Cardiac muscle cell (in vitro differentiated cells and primary cell): ENCODE data around the gene KCNJ5. TPM values are rescaled to one million over a fixed set of nuclear protein-coding genes. Genes with fewer than 3 reads are reported as not detected.

Source experiments
- DNase-seq, 2 donors: peaks; one replicate each; pipeline versions ENCODE4 v3.0.0 to v3.0.0-alpha.2; 2010 to 2017; ENCODE audit warnings: low read depth in 1 of 2, low spot score in 1 of 2
- H3K27ac ChIP-seq: fragments of 200-600 bp; sonication (generic); 2 replicates; pipeline ENCODE4 v1.5.1; 2016
- H3K27me3 ChIP-seq: fragments of 200-600 bp; sonication (generic); 2 replicates; pipeline ENCODE4 v1.6.0; 2016; ENCODE audit warnings: control low read depth
- H3K36me3 ChIP-seq: fragments of 200-600 bp; sonication (generic); 2 replicates; pipeline ENCODE4 v1.5.1; 2016; ENCODE audit warnings: control low read depth
- H3K4me1 ChIP-seq: fragments of 200-600 bp; sonication (generic); 2 replicates; pipeline ENCODE4 v1.8.1; 2017; ENCODE audit warnings: low read depth, mild to moderate bottlenecking, mixed run types
- H3K4me3 ChIP-seq: fragments of 200-600 bp; sonication (generic); 2 replicates; pipeline ENCODE4 v1.5.1; 2016; ENCODE audit warnings: mild to moderate bottlenecking
- H3K9me3 ChIP-seq: fragments of 200-600 bp; sonication (generic); 2 replicates; pipeline ENCODE4 v1.5.1; 2017; ENCODE audit warnings: low read depth, mild to moderate bottlenecking, control low read depth
- polyA plus RNA-seq: library from polyadenylated mRNA; unstranded; fragments of >200 nt; fragmentation: Nextera tagmentation; extraction: Ambion mirVana; gene quantifications from 2 replicates; pipeline ENCODE4 v1.2.1, GENCODE V29; 2016
- total RNA-seq: library from RNA; depleted of rRNA; stranded (reverse); fragments of >200 nt; gene quantifications from 2 replicates; pipeline ENCODE4 v1.2.3, GENCODE V29; 2016
- TF ChIP-seq, protein P1 (sequence below): IDR thresholded peaks from 2 replicates; pipeline ENCODE4 v1.5.1; 2012; ENCODE audit warnings: low read depth, mild to moderate bottlenecking, low read length

Gene KCNJ5
- total and polyA plus RNA-seq, 2 experiments from 2014 or later, result 44.8 to 71.8 TPM

DNA sequence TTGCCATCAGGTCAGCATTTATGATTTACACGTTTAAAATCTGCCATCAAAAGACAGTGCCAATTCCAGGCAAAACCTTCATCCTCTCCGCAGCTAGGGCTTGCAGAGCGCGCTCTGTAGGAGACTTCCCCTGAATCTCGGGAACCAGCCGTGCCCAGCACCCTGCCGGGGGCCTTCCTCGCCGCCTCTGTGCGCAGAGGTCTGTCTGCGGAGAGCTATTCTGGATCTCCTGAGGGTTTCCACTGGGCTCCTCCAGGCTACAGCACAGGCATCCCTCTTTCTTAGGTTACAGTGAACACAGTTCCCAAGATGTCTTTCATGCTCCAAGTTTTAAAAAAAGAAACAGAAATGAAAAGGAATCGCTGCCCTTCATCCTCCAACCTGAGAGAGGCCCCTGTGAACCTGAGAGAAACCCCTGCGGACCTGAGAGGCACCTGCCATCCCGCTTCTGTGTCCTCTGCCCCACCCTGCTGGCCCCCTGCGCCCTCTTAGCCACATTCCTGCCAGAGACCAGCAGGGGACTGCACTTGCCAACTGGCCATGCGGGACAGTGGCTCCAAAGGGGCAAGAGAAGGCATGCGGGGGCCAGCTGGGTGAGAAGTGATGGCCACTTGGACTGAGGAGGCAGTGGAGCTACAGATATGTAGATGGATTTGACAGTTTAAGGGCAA is 35.4 kb downstream of the KCNJ5 start:
- no peaks in the 10 kb centered on the region for H3K36me3 ChIP-seq
- no peak for DNase-seq

DNA sequence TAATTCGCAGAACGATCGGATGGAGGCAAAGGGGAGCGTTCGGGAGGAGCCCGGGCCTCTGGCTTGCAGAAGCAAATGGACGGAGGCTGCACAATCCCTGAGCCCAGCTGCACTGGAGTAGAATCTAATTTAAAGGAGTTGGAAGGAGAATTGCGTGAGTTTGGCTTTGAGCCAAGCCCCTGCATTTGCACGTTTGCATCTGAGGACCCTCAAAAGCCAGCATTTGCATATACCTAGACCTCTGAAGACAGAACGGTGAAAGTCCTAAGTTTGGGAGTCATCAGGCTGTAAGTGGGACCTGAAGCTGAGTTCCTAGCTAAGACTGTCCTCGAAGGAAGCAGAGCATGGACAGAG is 35.9 kb downstream of the KCNJ5 start:
- H3K4me3 ChIP-seq, result no peak overlapping the region
- H3K9me3 ChIP-seq, result no peaks in the 10 kb centered on the region
- no peak overlapping the region for H3K27ac ChIP-seq
- peaks cover 39% of the 10 kb centered on the region for H3K4me1 ChIP-seq
- peaks cover 13% of the 10 kb centered on the region for H3K27me3 ChIP-seq
- no peaks in the 10 kb centered on the region for H3K36me3 ChIP-seq
- DNase-seq, result no peak
- TF ChIP-seq, protein P1, sequence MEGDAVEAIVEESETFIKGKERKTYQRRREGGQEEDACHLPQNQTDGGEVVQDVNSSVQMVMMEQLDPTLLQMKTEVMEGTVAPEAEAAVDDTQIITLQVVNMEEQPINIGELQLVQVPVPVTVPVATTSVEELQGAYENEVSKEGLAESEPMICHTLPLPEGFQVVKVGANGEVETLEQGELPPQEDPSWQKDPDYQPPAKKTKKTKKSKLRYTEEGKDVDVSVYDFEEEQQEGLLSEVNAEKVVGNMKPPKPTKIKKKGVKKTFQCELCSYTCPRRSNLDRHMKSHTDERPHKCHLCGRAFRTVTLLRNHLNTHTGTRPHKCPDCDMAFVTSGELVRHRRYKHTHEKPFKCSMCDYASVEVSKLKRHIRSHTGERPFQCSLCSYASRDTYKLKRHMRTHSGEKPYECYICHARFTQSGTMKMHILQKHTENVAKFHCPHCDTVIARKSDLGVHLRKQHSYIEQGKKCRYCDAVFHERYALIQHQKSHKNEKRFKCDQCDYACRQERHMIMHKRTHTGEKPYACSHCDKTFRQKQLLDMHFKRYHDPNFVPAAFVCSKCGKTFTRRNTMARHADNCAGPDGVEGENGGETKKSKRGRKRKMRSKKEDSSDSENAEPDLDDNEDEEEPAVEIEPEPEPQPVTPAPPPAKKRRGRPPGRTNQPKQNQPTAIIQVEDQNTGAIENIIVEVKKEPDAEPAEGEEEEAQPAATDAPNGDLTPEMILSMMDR, result no peak

More for the DNA sequence above, 35.4 kb downstream of the KCNJ5 start:
- no peaks in the 10 kb centered on the region for H3K9me3 ChIP-seq
- H3K27me3 ChIP-seq, result peaks cover 13% of the 10 kb centered on the region
- H3K27ac ChIP-seq, result no peak overlapping the region
- H3K4me3 ChIP-seq, result no peak overlapping the region
- peaks cover 34% of the 10 kb centered on the region for H3K4me1 ChIP-seq
- TF ChIP-seq, protein P1, result no peak

DNA sequence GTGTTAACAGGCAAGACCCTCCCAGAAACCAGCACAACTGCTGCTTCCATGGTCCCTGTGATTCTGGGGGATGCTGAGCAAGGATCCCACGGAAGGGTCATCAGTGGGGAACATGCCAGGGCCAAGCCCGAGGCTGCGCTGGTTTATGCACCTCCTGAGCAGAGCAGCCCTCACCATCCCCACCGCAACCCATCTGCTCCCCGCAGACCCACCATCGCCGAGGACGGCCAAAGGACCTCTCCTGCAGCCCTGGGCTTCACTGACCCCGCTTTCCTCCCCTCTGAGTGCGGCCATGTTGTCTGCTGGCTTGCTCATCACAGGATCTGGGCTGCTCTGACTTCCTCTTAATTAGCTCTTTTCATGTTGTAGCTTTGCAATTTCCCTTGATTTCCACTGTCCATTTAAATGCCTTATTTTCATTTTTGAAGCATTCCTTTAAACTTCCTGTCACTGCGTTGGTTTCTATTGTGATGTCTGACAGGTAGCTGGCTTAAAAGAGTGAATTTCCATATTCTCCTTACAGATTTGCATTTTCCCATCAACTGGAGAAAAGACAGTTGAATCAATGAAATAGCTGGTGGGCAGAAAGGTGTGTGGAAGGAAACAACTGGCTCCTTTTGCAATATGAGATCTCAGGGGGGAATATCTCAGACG is 36.7 kb downstream of the KCNJ5 start:
- Histone ChIP-seq H3K36me3 (no peaks in the 10 kb centered on the region), H3K4me3 (no peak overlapping the region), H3K4me1 (peaks cover 45% of the 10 kb centered on the region), H3K27ac (no peak overlapping the region), H3K9me3 (no peaks in the 10 kb centered on the region), H3K27me3 (peaks cover 13% of the 10 kb centered on the region)
- TF ChIP-seq, protein P1, result no peak
- DNase-seq, result no peak

DNA sequence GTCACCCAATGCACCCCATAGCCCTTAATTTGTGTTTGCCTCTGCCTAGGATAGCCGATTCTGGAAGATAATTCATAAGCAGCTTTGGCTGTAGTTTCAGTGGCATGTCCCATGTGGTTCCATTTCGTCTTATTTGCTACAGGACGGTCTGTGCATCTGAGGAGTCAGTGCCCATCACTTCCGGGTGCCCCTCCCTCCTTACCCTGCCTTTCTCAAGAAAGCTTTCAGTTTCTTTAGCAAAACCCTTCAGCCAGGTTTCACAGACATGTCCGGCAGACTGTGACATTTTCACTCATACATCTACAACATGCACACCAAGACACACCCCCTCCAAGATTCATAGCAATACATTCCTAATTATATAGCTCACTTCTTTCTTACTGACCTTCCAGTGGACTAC is 37.2 kb downstream of the KCNJ5 start:
- Histone ChIP-seq H3K9me3 (no peaks in the 10 kb centered on the region), H3K27me3 (peaks cover 13% of the 10 kb centered on the region), H3K27ac (no peak overlapping the region), H3K36me3 (no peaks in the 10 kb centered on the region), H3K4me3 (no peak overlapping the region), H3K4me1 (peaks cover 51% of the 10 kb centered on the region)
- TF ChIP-seq, protein P1, result no peak
- no peak for DNase-seq

DNA sequence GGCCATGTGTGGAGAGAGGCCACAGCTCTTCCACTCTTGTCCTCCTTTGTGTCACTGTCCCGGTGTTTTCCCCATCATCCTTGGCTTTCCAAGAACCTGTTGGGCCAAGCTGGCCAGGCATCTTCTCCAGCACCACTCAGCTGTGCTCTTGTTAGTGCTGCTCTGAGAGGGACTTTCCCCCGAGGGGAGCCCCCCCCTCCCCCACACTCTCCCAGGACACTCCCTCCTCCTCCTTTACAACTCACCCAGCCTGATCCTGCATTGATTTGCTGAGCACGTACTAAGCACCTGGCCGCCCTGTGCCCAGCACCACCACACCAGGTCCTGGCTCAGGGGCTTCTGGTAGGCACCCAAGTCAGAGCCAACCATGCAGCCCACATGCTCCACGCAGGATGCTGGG is 38.3 kb downstream of the KCNJ5 start:
- Histone ChIP-seq H3K4me3 (no peak overlapping the region), H3K27ac (no peak overlapping the region), H3K36me3 (no peaks in the 10 kb centered on the region), H3K27me3 (peaks cover 13% of the 10 kb centered on the region), H3K4me1 (peaks cover 60% of the 10 kb centered on the region), H3K9me3 (no peaks in the 10 kb centered on the region)
- TF ChIP-seq, protein P1, result no peak
- DNase-seq, result no peak
